Tongue (tissue), 2 donors: ENCODE results near the gene SUN1. TPM values are rescaled to one million over a fixed set of nuclear protein-coding genes. Genes with fewer than 3 reads are reported as not detected.
"Not testable (repeated sequence)": the region's sequence is repeated elsewhere in the genome, so short reads cannot be mapped to it uniquely, and the experiment has no call there.

Experiments
- DNase-seq: peaks from one replicate; pipeline ENCODE4 v3.0.0-alpha.2; 2015
- total RNA-seq: library from RNA; depleted of rRNA; stranded (reverse); fragments of >200 nt; gene quantifications from one replicate; pipeline ENCODE4 v1.2.3, GENCODE V29; 2014

The SUN1 gene
- total RNA-seq, 1 donor from 2014 or later: 682 TPM

DNA sequence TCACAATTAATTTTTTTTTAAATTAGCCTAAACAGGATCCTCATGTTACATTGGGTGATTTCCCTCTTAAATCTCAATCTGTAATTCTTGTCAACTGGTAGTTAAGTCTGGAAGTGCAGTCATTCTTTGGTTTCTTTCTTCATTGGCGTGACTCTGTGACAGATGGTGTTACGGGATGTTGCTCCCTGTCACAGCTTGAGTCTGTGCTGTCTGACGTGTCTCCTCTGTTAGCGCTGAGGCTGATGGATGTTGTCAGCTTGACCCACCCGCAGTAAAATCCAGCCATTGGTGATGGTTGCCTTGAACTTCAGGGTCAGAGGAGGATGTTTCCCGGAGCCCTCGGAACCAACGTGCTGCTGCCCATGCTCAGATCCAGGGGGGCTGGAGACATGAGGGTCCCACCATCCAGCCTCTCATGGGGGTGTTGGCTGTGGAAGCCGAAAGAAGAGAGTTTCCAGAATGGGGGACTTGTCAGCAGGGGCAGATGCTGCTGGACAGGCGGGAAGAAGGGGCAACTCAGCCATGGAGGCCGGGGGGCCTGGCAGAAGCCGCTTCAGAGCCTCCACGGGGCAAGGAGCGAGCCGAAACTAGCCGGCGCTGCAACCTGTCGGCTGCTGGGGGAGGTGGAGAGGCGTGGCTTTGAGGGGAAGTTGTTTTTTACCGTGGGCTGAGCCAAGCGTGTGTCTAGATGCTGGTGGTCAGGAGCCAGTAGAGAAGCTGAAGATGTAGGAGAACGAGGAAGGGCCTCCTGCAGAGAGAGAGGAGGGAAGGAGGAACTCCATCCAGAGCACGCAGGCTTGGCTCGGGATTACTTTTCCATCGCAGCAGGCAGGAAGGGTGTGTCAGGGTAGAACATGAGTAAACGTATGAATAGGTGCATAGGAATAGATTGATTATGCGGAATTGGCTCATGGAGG, 3.5 kb downstream of the SUN1 start:
- DNase-seq: no peak

DNA sequence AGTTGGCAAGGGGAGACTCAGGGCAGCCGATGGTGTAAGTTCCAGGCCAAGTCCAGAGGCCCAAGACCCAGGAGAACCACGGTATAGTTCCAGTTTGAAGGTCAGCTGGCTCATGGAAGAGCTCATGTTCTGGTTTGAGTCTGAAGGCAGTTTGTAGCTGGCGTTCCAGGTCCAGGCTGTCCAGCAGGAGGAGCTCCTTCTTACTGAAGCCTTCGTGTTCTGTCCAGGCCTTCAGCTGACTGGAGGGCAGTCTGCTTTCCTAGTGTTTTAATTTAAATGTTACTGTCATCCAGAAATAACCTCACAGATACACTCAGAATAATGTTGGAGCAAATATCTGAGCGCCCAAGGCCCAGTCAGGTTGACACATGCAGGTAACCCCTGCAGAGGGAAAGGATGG, 4.2 kb downstream of the SUN1 start:
- peak; percentile 55 for DNase-seq

DNA sequence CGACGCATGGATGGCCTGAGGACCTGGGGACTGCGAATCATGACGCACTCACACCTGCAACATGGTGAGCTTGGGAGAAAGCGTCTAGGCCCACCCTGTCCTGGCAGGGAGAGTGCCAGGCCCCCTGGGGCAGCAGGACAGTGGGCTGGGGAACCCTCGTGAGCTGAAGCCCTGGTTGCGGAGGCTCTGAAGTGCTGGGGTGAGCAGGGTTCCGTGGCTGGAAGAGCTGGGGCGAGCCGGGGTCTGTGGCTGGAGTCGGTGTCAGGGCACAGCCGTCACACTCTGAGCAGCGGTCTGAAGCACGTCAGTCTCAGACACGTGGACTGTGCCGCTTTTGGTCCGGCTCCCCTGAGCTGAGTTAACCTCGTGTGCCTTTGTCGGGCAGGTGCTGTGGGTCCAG, 4.7 kb downstream of the SUN1 start:
- no peak for DNase-seq

DNA sequence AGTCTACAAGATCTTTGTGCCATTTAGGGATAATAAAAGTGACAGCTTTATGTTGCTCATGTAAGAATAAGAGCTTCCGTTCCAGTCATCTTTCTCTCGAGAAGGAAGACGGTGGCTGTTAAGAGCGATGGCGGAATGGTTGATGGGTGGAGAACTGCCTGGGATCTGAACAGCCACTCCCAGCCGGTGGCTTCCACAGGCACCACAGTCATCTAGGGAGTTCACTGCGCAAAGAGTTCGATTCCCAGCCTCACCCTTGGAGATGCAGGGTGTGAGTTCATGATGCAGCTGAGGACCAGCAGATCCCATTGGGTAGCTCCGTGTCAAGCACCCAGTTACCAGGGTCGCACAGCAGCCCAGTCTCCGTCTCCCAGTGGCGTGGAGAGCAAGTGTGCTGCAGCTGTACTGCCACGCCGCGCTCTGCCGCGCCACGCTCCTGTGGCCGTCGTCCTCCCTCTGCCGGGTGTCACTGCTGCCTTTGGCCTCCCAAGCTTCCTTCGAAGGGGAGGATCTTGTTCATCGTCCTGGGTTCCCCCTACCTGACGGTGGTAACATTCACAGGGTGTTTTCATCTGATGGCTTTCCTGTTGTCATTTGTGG, 7.8 kb downstream of the SUN1 start:
- no peak for DNase-seq

DNA sequence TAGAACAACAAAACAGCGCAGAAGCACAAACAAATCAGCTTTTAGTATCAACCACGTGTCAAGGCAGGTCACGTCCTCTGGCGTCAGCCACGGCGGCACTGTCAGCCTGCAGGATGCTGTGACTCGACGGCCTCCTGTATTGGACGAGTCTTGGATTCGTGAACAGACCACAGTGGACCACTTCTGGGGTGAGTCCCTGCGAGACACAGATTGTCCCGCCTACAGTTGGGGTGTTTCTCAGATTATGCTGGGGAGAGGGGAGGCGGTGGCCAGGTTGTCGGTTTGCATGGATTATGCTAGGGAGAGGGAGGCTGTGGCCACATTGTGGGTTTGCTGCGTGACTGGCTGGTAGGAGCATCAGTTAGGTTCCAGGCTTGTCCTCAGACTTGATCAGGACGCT, 9.7 kb downstream of the SUN1 start:
- DNase-seq: no peak

DNA sequence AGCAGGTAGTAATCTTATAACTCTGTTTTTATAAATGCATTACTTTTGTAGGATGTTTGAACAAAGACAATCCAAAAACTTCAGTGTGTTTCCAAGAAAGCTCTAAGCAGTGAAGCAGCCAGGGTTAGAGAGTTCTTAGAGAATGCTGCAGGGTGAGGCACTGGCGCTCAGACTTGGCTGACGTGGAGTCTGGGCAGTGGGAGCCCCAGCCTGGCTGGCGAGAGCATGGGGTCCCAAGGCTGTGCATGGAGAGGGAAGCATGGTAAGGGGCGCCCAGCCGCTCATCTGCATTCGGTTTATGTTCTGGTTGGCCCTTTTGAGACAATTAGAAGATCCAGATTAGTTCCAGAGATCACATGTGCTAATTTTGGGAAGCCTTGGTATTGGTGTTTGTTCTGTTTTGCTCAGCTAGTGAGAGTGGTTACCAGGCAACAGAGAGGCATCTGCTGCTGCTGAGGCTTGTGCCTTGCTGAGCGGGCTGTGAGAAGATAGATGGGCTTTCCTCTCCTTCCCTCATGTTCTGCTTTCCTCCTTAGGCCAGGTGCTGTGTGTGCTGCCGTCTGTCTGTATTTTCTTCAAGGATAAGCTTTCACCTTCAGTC, 10.3 kb downstream of the SUN1 start:
- DNase-seq: peak; percentile 90

DNA sequence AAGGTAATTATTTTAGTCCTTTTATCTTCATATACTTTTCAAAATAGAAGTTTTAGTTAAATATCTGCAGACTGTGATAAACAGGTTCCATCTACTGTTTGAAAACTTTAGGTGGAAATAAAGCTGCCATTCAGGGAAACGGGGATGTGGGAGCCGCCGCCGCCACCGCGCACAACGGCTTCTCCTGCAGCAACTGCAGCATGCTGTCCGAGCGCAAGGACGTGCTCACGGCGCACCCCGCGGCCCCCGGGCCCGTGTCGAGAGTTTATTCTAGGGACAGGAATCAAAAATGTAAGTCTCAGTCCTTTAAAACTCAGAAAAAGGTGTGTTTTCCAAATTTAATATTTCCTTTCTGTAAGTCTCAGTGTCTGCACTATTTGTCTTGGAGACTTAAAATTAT, 11.0 kb downstream of the SUN1 start:
- DNase-seq: no peak

DNA sequence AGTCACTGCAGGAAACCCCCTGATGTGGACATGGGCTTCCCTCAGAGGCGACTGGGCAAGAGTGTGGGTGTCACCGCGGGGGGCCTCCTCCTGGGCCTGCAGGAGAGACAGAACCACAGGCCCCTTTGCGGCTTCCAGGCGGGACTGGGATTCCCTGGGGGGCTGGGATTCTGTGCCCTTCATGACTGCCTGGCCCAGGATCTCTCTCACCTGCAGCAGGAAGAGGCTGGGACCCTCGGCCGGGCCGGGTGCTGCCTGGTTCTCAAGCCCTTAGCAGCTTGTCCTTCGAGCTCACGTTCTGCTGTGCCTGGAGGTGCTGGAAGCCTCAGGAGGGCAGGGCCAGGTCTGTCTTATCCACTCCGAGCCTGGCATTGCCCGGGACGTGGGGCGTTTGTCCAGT, 11.8 kb downstream of the SUN1 start:
- DNase-seq: no peak

DNA sequence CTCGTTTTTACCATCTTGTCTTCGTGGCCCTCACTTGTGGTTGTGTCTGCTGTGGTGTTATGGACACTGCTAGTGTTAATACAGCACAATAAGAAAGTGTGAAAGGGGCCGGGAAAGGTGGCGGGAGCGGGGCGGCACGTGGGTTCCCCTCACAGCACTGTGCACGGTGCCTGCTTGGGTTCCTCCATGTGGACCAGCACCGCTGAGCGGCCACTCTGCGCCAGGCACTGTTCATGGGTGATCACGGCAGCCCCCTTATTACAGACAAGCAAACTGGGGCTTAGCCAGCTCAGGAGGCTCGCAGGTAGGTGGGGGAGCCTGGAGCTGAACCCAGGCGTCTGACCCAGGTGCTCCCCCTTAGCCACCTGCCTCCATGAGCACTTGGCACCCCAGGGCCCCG, 12.2 kb downstream of the SUN1 start:
- DNase-seq: no peak

DNA sequence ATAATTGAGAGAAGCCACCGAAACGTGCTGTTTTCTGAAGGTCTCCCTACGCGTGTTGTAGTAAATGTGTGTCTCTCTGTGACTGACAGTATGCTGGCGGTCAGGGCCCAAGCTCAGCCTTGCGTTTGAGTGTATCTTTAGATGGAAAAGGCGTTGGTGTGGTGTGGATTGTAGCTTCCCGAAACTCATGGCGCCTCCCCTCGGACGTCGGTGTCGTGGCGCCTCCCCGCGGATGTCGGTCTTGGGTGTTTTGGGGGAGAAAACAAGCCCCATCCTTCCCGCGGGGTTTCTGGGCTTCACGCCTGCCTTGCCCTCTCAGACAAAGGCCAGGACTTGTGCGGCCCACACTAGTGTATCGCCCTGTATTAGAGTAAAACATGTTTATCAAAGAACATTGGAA, 12.8 kb downstream of the SUN1 start:
- no peak for DNase-seq

DNA sequence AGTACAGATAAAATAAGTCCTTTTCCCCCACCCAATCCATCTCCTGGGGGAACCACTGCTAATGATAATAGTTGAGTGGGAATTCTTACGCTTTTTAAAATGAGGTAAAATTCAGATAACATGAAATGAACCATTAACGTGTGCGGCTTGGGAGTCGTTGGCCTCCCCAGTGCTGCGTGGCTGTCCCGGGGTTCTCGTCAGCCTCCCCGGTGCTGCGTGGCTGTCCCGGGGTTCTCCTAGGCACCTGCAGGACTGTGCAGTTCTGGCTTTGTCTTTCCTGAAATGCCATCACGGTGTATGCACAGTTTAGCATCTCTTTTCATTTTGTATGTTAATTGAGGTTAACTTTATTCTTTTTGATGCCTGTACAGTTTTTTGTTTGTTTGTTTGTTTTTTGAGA, 13.5 kb downstream of the SUN1 start:
- no peak for DNase-seq

DNA sequence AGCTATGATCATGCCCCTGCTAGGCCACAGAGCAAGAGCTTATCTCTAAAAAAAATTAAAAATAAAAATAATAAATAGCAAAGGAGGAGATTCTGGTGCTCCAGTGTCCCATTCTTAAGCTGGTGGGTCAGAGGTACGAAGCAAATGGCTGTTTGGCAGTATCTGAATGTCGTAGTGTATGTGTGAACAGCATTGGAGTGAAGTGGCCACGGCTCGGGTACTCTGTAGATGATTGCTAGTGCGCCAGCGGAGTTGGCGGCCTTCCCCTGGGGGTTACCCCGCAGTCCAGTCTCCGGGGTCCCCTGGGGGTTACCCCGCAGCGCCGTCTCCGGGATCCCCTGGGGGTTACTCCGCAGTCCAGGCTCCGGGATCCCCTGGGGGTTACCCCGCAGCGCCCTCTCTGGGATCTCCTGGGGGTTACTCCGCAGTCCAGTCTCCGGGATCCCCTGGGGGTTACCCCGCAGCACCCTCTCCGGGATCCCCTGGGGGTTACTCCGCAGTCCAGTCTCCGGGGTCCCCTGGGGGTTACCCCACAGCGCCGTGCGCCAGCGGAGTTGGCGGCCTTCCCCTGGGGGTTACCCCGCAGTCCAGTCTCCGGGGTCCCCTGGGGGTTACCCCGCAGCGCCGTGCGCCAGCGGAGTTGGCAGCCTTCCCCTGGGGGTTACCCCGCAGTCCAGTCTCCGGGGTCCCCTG, 14.8 kb downstream of the SUN1 start:
- DNase-seq: not testable (repeated sequence)

DNA sequence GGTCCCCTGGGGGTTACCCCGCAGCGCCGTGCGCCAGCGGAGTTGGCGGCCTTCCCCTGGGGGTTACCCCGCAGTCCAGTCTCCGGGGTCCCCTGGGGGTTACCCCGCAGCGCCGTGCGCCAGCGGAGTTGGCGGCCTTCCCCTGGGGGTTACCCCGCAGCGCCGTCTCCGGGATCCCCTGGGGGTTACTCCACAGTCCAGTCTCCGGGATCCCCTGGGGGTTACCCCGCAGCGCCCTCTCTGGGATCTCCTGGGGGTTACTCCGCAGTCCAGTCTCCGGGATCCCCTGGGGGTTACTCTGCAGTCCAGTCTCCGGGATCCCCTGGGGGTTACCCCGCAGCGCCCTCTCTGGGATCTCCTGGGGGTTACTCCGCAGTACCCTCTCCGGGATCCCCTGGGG, 15.5 kb downstream of the SUN1 start:
- DNase-seq: not testable (repeated sequence)

DNA sequence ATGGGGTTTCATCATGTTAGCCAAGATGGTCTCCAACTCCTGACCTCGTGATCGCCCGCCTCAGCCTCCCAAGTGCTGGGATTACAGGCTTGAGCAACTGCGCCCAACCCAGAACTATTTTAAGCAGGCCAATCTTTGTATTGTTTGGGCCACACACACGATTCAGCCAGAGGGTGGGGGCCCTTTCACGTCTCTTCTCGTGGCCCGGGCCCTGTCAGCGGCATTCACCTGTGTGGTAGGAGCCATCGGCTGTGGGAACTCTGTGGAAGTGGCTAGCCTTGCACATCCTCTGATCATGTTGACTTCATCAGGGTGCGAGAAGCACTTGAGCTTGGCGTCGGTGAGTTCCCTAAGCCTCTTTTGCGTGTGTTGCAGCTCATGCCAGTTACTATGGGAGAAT, 16.9 kb downstream of the SUN1 start:
- DNase-seq: no peak

DNA sequence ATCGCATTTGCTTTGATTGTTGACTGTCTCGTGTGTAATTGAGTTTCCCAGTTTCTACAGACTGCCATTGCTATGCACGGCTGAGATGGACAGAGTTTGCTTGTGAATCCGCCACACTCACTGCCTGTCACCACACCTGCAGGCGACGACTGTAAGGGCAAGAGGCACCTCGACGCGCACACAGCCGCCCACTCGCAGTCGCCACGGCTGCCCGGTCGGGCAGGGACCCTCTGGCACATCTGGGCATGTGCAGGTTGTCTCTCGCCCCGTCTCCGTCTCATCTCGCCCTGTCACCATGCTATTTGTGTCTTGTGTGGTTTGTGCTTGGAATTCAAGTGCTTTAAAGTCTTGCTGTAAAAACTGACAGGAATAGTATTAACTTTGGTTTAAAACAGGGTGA, 17.5 kb downstream of the SUN1 start:
- DNase-seq: no peak

DNA sequence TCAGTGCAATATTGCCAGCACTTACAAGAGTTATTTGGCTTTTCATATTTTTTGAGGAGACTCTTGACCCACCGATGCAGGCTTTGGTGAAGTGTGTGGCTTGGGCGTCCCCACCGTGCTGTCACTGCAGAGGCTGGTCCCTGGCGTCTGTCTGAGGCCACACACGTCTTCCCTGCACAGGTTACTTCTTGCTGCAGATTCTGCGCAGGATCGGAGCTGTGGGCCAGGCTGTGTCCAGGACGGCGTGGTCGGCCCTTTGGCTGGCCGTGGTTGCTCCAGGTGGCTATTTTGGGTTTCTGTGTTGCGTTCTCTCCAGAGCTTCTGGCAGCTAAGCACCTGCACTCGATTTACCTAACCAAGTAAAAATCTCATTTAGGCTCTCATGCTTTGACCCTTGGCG, 18.9 kb downstream of the SUN1 start:
- no peak for DNase-seq

DNA sequence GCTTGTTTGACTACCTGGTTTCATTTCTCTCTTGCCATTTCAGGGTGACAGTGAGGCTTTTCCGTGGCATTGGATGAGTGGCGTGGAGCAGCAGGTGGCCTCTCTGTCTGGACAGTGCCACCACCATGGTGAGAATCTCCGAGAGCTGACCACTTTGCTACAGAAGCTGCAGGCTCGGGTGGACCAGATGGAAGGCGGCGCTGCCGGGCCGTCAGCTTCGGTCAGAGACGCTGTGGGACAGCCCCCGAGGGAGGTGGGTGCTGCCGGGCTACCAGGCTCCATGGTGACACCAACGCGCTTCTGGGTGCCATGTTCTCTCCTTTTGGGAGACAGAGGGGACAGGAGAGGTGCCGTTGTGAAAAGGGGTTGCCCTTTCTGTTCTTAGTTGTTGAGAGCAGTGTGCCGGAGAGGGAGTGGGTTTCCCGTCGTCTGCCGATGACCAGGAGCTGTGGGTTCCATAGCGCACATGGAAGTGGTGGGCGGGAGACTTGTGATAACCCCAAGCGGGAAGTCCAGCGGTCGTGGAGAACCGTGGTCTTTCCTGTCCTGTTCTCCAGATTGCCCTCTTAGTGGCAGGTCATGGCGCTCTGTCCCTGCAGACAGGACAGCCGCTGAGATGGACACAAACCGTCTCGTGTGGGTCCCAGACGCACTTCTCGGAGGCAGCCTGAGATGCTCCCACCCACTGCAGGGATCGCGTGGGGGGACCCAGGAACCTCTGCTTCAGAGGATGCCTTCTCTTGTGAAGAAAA, 21.3 kb downstream of the SUN1 start:
- no peak for DNase-seq

DNA sequence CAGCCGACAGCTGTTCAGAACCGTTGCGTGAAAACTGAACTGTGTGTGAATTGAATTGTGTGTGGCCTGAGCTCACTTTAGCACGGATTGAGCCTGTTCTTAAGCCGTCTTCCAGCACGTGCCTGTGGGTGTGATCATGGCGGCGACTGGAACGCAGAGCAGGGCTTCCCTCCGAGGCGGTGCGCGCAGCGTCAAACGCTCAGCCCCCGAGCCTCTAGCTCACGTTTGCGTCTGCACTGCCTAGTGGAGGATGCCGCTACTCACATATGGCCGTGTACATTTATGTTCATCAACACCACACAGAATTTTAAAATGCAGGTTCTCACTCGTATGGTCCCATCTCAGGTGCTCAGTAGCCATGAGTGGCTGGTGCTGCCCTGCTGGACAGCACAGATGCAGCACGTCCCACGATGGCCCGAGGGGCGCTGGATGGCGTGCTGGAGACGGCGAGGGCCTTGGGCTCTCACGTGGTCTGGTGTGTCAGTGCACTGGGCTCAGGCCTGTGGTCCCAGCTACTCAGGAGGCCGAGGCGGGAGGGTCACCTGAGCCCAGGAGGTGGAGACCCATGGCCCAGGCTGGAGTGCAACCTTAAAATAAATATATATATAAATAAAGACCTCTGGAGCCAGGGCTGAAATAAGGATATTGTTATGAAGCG, 22.0 kb downstream of the SUN1 start:
- no peak for DNase-seq

DNA sequence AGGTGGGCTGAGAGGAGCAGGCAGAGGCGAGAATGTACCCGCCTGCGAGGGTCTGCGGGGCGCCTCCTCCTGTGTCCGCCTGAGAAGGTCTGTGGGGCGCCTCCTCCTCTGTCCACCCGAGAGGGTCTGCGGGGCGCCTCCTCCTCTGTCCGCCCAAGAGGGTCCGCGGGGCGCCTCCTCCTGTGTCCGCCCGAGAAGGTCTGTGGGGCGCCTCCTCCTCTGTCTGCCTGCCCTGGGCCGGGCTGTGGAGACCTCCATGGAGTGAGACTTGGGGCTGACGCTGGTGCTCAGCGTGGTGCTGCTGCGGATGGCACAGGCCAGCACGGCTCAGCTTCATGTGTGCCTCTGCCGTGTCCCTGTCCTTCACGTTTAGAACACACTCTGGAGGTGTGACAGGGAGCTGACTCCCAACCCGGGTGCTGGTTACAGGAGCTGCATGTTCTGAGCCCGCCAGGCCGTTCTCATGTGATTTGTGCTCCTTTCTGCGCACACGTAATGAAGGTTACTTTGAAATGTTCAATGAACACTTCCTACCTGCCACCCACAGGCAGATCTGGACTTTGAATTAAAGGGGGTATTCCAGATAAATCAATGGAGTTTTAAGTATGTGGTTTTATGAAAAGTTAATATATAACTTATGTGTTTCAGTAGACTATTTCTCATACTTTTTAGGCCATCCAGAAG, 23.6 kb downstream of the SUN1 start:
- DNase-seq: no peak

DNA sequence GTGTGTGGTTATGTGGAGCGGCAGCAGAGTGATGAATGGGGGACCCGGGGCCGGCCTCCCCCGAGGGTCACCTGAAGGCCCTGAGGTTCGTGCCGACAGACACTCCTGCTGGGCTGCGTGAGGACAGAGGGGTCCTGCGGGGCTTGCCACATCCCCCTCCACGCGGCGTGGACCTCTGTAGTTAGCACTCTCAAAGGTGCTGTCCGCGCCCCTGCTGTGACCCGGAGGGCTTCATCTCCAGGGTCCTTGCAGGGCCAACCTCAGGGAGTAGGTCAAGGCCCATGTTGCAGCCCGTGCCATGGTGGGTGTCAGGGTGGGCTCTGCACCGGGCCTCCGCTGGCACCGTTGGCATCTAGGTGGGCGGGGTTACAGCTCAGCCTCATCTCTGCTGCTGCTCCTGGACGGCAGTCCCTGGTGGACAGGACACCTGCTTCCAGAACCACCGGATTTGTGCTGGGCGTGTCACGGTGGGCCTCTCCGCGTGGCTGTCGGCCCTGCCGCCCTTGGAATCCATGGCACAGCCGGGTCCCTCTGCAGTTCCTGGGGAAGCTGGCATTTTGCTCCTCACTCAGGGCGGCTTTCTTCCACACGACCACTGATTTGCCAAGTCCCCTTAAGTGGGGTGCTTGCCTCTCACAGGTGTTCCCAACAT, 24.3 kb downstream of the SUN1 start:
- no peak for DNase-seq

DNA sequence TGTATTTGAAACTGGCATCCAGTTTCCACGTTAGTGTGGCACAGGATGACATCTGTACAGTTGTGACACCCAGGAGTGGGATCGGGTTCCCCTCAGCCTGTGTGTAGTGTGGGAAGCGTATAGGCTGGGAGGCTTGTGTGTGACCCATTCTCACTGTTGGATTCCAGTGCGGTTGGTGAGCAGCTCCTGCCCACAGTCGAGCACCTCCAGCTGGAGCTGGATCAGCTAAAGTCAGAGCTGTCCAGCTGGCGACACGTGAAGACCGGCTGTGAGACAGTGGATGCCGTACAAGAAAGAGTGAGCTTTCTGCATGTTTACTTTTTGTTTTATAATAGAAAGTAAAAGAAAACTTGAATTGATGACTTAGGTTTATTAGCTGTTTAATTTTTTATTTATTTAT, 25.4 kb downstream of the SUN1 start:
- DNase-seq: peak; percentile 51
